ENCODE measurements around the gene NTN3. TPM values are rescaled to one million over a fixed set of nuclear protein-coding genes. Genes with fewer than 3 reads are reported as not detected.
A peak's percentile ranks its signal among the peaks of the same experiment; 100 is the strongest.

The NTN3 gene
- total RNA-seq, 6 experiments from 2014 or later: 0.39 to 2.1 (median 1.2) TPM

GRCh38 chr16:2482708-2483534 is 11.8 kb downstream of the NTN3 start:
- Histone ChIP-seq H3K27ac (no peak overlapping the region), H3K9me3 (no peaks in the 10 kb centered on the region), H3K36me3 (no peaks in the 10 kb centered on the region), H3K4me1 (peaks cover 0 to 42% (median 10%) of the 10 kb centered on the region in 4 donors), H3K4me3 (no peak overlapping the region), H3K27me3 (no peaks in the 10 kb centered on the region)
- WGBS (ENCODE audit: insufficient coverage, low coverage, low lambda C conversion rate, missing lambda C conversion rate): 80% methylated on average over 20 of the region's 32 CpGs
- ATAC-seq (peak in 1 of 4 donors; percentile 9), DNase-seq (peak in 2 of 3 donors; percentile 26 to 57)
- TF ChIP-seq CTCF (IDR thresholded peaks at IDR 0.05) (no peak), POLR2A (IDR thresholded peaks at IDR 0.05) (no peak)
- intact Hi-C loops (cut with DNase I): no loop called here

GRCh38 chr16:2483939-2484897 is 13.1 kb downstream of the NTN3 start:
- 89% methylated on average over 11 of the region's 16 CpGs for WGBS (ENCODE audit: insufficient coverage, low coverage, low lambda C conversion rate, missing lambda C conversion rate)
- peak overlapping the region; percentile 18 to 78 (median 60) for H3K27ac ChIP-seq

GRCh38 chr16:2484898-2485508 is 13.9 kb downstream of the NTN3 start:
- 31% methylated on average over 7 of the region's 13 CpGs for WGBS (ENCODE audit: insufficient coverage, low coverage, low lambda C conversion rate, missing lambda C conversion rate)
- peak; percentile 80 to 88 (median 85) for ATAC-seq
- no peaks in the 10 kb centered on the region for H3K36me3 ChIP-seq
- peak overlapping the region; percentile 18 to 78 (median 60) for H3K27ac ChIP-seq
- TF ChIP-seq CTCF (IDR thresholded peaks at IDR 0.05): no peak
- TF ChIP-seq POLR2A (IDR thresholded peaks at IDR 0.05): no peak
- no peak overlapping the region for H3K4me3 ChIP-seq
- peaks cover 0 to 36% (median 9%) of the 10 kb centered on the region in 4 donors for H3K4me1 ChIP-seq
- intact Hi-C loops (cut with DNase I): no loop called here
- H3K9me3 ChIP-seq: no peaks in the 10 kb centered on the region
- DNase-seq: peak; percentile 65 to 80 (median 78)
- no peaks in the 10 kb centered on the region for H3K27me3 ChIP-seq

More at GRCh38 chr16:2483939-2484897, 13.1 kb downstream of the NTN3 start:
- Histone ChIP-seq H3K4me1 (peaks cover 0 to 36% (median 9%) of the 10 kb centered on the region in 4 donors), H3K4me3 (no peak overlapping the region), H3K36me3 (no peaks in the 10 kb centered on the region), H3K9me3 (no peaks in the 10 kb centered on the region), H3K27me3 (no peaks in the 10 kb centered on the region)
- no peak for DNase-seq
- TF ChIP-seq POLR2A (IDR thresholded peaks at IDR 0.05) (no peak), CTCF (IDR thresholded peaks at IDR 0.05) (no peak)
- ATAC-seq: peak in 2 of 4 donors; percentile 8 to 11
- intact Hi-C loops (cut with DNase I): no loop called here

- TF ChIP-seq POLR2A (IDR thresholded peaks at IDR 0.05) (no peak), CTCF (IDR thresholded peaks at IDR 0.05) (no peak)
- Histone ChIP-seq H3K4me3 (no peak overlapping the region), H3K27ac (no peak overlapping the region), H3K36me3 (peaks cover 0 to 4% (median 0%) of the 10 kb centered on the region in 4 donors), H3K4me1 (peaks cover 0 to 36% (median 9%) of the 10 kb centered on the region in 4 donors), H3K9me3 (no peaks in the 10 kb centered on the region), H3K27me3 (no peaks in the 10 kb centered on the region)
- DNase-seq: peak in 1 of 3 donors; percentile 44
- intact Hi-C loops (cut with DNase I): no loop called here
- ATAC-seq: no peak
- 84% methylated on average over 12 of the region's 33 CpGs for WGBS (ENCODE audit: insufficient coverage, low coverage, low lambda C conversion rate, missing lambda C conversion rate)
These were observed 14.9 kb downstream of the NTN3 start for GRCh38 chr16:2485811-2486507.
